ENCODE results near the gene UBE2J2. TPM values are rescaled to one million over a fixed set of nuclear protein-coding genes. Genes with fewer than 3 reads are reported as not detected.

UBE2J2 gene
- total RNA-seq, 1 donor from 2014 or later, result 73.8 TPM

DNA sequence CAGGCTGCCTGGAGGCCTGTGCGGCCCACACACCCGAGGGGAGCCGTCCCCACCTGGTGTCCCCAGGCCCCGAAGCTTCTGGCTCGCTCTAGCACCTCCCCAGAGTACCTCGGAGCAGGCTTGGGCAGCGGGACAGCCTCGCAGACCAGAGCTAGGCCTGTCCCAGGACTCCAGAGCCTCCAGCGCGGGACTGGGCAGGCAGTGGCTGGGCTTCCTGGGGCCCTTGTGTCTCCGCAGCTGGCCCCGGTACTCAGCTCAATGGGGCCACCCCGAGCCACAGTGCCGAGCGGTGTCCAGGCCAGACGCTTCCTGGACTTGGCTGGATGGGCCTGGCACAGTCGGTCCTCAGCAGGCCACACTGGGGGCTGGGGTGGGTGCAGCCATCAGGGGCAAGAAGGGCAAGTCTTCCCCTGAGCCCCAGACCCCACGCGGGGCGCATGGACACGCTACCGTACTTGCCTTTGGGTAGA, 11.5 kb upstream of the UBE2J2 start:
- TF ChIP-seq, protein P1, sequence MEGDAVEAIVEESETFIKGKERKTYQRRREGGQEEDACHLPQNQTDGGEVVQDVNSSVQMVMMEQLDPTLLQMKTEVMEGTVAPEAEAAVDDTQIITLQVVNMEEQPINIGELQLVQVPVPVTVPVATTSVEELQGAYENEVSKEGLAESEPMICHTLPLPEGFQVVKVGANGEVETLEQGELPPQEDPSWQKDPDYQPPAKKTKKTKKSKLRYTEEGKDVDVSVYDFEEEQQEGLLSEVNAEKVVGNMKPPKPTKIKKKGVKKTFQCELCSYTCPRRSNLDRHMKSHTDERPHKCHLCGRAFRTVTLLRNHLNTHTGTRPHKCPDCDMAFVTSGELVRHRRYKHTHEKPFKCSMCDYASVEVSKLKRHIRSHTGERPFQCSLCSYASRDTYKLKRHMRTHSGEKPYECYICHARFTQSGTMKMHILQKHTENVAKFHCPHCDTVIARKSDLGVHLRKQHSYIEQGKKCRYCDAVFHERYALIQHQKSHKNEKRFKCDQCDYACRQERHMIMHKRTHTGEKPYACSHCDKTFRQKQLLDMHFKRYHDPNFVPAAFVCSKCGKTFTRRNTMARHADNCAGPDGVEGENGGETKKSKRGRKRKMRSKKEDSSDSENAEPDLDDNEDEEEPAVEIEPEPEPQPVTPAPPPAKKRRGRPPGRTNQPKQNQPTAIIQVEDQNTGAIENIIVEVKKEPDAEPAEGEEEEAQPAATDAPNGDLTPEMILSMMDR (conservative IDR thresholded peaks at IDR 0.05), result no peak
- Mint-ChIP-seq H3K27me3 (no peaks in the 10 kb centered on the region), H3K27ac (no peak overlapping the region), H3K9me3 (no peaks in the 10 kb centered on the region), H3K4me1 (ENCODE audit: unreplicated experiment) (no peaks in the 10 kb centered on the region), H3K36me3 (no peaks in the 10 kb centered on the region), H3K4me3 (no peak overlapping the region)
- DNase-seq (ENCODE audit: extremely low spot score, unreplicated experiment), result no peak

DNA sequence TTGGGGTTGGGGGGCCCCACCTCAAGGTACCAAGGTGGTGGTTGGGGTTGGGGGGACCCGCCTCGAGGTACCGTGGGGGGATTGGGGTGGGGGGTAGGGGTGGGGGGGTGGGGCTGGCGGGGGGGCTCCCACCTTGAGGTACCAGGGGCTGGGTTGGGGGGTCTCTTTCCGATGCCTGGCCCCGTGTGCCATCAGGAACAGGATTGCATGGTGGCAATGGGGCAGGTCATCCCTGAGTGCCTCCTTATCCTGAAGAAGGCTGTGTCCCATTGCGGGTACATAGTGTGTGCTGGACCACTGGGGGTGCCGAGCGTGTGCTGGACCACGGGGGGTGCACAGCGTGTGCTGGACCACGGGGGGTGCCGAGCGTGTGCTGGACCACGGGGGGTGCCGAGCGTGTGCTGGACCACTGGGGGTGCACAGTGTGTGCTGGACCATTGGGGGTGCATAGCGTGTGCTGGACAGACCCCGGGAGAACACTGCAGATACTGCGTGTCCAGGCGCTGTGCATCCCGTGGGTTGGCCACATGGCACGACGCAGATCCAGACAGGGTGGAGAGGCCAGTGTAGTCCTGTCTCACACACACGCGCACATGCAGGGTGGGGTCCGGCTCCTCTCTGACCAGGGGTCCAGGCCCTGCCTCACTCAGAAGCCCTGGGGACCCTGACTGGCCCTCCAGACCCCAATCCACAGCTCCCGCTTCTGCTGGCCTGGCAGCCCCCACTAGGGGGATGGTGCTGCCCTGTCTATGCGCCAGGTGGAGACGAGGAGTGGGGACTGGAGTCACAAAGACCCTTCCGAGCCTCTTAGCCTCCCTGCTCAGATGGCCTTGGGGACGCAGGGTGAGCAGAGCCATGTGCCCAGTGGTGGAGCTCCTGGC, 10.8 kb upstream of the UBE2J2 start:
- no peaks in the 10 kb centered on the region for H3K27me3 Mint-ChIP-seq
- TF ChIP-seq, protein P1 (conservative IDR thresholded peaks at IDR 0.05), result peak; percentile 22
- H3K4me1 Mint-ChIP-seq (ENCODE audit: unreplicated experiment), result no peaks in the 10 kb centered on the region
- H3K27ac Mint-ChIP-seq, result no peak overlapping the region
- no peak for DNase-seq (ENCODE audit: extremely low spot score, unreplicated experiment)
- H3K4me3 Mint-ChIP-seq, result no peak overlapping the region
- no peaks in the 10 kb centered on the region for H3K9me3 Mint-ChIP-seq
- no peaks in the 10 kb centered on the region for H3K36me3 Mint-ChIP-seq

DNA sequence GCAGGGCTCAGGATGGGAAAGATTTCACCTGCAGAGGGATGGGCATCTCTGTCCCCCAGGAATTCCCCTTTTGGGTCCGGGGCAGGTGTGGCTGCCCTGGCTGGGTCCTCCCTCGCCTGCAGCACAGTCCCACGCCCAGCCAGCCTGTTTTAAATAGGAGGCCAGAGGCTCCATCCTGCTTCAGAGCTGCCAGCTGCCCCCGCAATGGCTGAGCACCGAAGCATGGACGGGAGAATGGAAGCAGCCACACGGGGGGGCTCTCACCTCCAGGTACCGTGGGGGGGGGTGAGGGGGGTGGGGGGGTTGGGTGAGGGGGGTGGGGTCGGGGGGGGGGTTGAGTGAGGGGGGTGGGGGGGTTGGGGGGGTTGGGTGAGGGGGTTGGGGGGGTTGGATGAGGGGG, 10.2 kb upstream of the UBE2J2 start:
- H3K4me1 Mint-ChIP-seq (ENCODE audit: unreplicated experiment), result no peaks in the 10 kb centered on the region
- H3K4me3 Mint-ChIP-seq, result no peak overlapping the region
- no peaks in the 10 kb centered on the region for H3K27me3 Mint-ChIP-seq
- no peaks in the 10 kb centered on the region for H3K36me3 Mint-ChIP-seq
- TF ChIP-seq, protein P1 (conservative IDR thresholded peaks at IDR 0.05), result no peak
- H3K9me3 Mint-ChIP-seq, result no peaks in the 10 kb centered on the region
- no peak overlapping the region for H3K27ac Mint-ChIP-seq
- peak; percentile 68 for DNase-seq (ENCODE audit: extremely low spot score, unreplicated experiment)

DNA sequence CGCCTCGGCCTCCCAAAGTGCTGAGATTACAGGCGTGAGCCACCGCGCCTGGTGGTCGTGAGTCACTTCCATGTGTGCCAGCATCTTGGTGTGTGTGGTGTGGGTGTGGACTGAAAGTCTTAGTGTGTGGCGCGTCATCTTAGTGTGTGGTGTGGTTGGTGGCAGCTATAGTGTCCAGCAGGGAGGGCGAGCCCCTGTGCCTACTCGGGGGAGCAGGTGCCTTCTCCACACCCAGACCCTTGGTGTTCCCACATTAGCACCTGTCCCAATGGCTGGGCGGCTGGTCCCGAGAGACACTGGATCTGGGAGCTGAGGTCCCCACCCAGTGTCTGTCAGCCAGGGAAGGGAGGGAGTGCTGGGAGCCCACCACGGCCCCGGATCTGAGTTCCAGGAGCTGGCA, 9.3 kb upstream of the UBE2J2 start:
- Mint-ChIP-seq H3K36me3 (no peaks in the 10 kb centered on the region), H3K27me3 (no peaks in the 10 kb centered on the region), H3K9me3 (no peaks in the 10 kb centered on the region), H3K4me3 (no peak overlapping the region), H3K4me1 (ENCODE audit: unreplicated experiment) (no peaks in the 10 kb centered on the region), H3K27ac (no peak overlapping the region)
- DNase-seq (ENCODE audit: extremely low spot score, unreplicated experiment), result peak; percentile 64
- TF ChIP-seq, protein P1 (conservative IDR thresholded peaks at IDR 0.05), result no peak

DNA sequence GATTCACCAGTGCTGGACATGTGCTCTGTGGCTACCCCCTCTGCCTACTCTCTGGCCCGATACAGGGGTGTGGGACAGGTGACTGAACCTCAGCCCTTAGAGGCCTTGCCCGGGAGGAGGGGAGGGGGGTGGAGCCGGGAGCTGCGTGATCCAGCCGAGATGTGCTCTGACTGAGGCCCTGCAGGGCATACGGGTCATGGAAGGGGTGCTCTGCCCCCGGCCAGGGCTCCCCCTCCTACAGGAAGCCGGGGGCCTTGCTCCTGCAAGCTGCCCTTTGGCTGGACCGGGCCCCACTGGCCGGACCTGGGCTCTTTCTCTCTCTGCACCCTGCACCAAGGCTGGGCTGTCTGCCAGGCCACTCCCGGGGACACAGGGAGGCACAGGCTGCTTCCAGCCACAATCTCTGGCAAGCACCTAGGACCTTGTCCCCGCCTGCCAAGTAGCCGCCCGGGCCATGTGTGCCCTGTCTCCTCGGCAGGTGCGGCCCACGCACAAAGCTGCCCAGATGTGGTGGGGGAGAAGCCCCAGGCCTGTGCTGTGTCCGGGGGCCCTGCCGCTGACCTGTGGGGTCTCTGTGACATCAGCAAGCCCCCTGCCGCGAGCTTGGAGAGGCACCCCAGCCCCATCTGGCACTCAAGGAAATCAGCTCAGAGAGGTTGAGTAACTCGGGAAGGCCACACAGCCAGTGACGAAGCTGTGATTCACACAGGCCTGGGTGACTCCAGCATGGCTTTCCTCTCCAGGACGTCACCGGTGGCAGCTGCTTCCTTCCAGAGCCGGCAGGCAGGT, 8.1 kb upstream of the UBE2J2 start:
- TF ChIP-seq, protein P1 (conservative IDR thresholded peaks at IDR 0.05), result no peak
- no peaks in the 10 kb centered on the region for H3K4me1 Mint-ChIP-seq (ENCODE audit: unreplicated experiment)
- no peaks in the 10 kb centered on the region for H3K27me3 Mint-ChIP-seq
- H3K36me3 Mint-ChIP-seq, result no peaks in the 10 kb centered on the region
- no peaks in the 10 kb centered on the region for H3K9me3 Mint-ChIP-seq
- no peak overlapping the region for H3K4me3 Mint-ChIP-seq
- no peak overlapping the region for H3K27ac Mint-ChIP-seq
- DNase-seq (ENCODE audit: extremely low spot score, unreplicated experiment), result no peak

Measured in type B pancreatic cell (in vitro differentiated cells).